Measurements from ENCODE around the gene CCM2.
"Not testable (repeated sequence)": the region's sequence is repeated elsewhere in the genome, so short reads cannot be mapped to it uniquely, and the experiment has no call there.

CCM2 gene

GRCh38 chr7:45112648-45113047 is 112.6 kb downstream of the CCM2 start:
- Histone ChIP-seq H3K79me2 (ENCODE audit: insufficient read depth, low read length) (peaks cover 46% of the 10 kb centered on the region), H3K27me3 (ENCODE audit: insufficient read depth, low read length, poor library complexity) (no peaks in the 10 kb centered on the region), H3K4me1 (ENCODE audit: insufficient read depth, low read length) (peaks cover 39% of the 10 kb centered on the region), H3K27ac (ENCODE audit: low read length) (no peak overlapping the region; the same call in 1 of the 2 replicates), H3K4me2 (ENCODE audit: insufficient read depth, low read length) (peak overlapping the region; percentile 65), H4K20me1 (ENCODE audit: insufficient read depth, low read length) (peaks cover 22% of the 10 kb centered on the region), H3K9ac (ENCODE audit: low read depth, low read length) (peak overlapping the region; percentile 74), H3K36me3 (ENCODE audit: insufficient read depth, low read length) (peaks cover 24% of the 10 kb centered on the region), H2AFZ (ENCODE audit: low read depth, low read length) (no peak overlapping the region), H3K9me3 (ENCODE audit: insufficient read depth, low read length, severe bottlenecking) (no peaks in the 10 kb centered on the region), H3K4me3 (ENCODE audit: low read depth in 1 of 2, low read length in 2 of 2) (peak overlapping the region in 1 of 2 experiments; percentile 95; a peak in 2 of 4 replicates)
- TF ChIP-seq EZH2 (IDR thresholded peaks at IDR 0.05; ENCODE audit: borderline replicate concordance, low read depth, low read length, severe bottlenecking) (no peak), CTCF (IDR thresholded peaks at IDR 0.05; ENCODE audit: borderline replicate concordance, extremely low read depth, low read length, poor library complexity, severe bottlenecking) (no peak)
- ATAC-seq (ENCODE audit: insufficient read depth, low read depth) (no peak), DNase-seq (no peak)

GRCh38 chr7:45114257-45114656 is 114.3 kb downstream of the CCM2 start:
- not testable (repeated sequence) for DNase-seq; H3K9ac ChIP-seq (ENCODE audit: low read depth, low read length); H4K20me1 ChIP-seq (ENCODE audit: insufficient read depth, low read length); ATAC-seq (ENCODE audit: insufficient read depth, low read depth); H3K27ac ChIP-seq (ENCODE audit: low read length); H3K36me3 ChIP-seq (ENCODE audit: insufficient read depth, low read length); H3K27me3 ChIP-seq (ENCODE audit: insufficient read depth, low read length, poor library complexity); H3K4me3 ChIP-seq (ENCODE audit: low read depth in 1 of 2, low read length in 2 of 2); H3K9me3 ChIP-seq (ENCODE audit: insufficient read depth, low read length, severe bottlenecking); H3K4me2 ChIP-seq (ENCODE audit: insufficient read depth, low read length); H2AFZ ChIP-seq (ENCODE audit: low read depth, low read length)
- peaks cover 24% of the 10 kb centered on the region for H3K4me1 ChIP-seq (ENCODE audit: insufficient read depth, low read length)
- peaks cover 30% of the 10 kb centered on the region for H3K79me2 ChIP-seq (ENCODE audit: insufficient read depth, low read length)

GRCh38 chr7:45114926-45115325 is 114.9 kb downstream of the CCM2 start:
- Histone ChIP-seq H3K9ac (ENCODE audit: low read depth, low read length) (no peak overlapping the region), H3K27me3 (ENCODE audit: insufficient read depth, low read length, poor library complexity) (no peaks in the 10 kb centered on the region), H3K4me1 (ENCODE audit: insufficient read depth, low read length) (peaks cover 17% of the 10 kb centered on the region), H2AFZ (ENCODE audit: low read depth, low read length) (no peak overlapping the region), H3K27ac (ENCODE audit: low read length) (no peak overlapping the region), H3K9me3 (ENCODE audit: insufficient read depth, low read length, severe bottlenecking) (no peaks in the 10 kb centered on the region), H3K79me2 (ENCODE audit: insufficient read depth, low read length) (peaks cover 24% of the 10 kb centered on the region), H3K4me2 (ENCODE audit: insufficient read depth, low read length) (no peak overlapping the region), H3K4me3 (ENCODE audit: low read depth in 1 of 2, low read length in 2 of 2) (no peak overlapping the region), H4K20me1 (ENCODE audit: insufficient read depth, low read length) (peaks cover 4% of the 10 kb centered on the region; the same call in 1 of the 2 replicates), H3K36me3 (ENCODE audit: insufficient read depth, low read length) (peaks cover 6% of the 10 kb centered on the region; the same call in 1 of the 2 replicates)
- TF ChIP-seq CTCF (IDR thresholded peaks at IDR 0.05; ENCODE audit: borderline replicate concordance, extremely low read depth, low read length, poor library complexity, severe bottlenecking) = no peak
- TF ChIP-seq EZH2 (IDR thresholded peaks at IDR 0.05; ENCODE audit: borderline replicate concordance, low read depth, low read length, severe bottlenecking) = no peak
- ATAC-seq (ENCODE audit: insufficient read depth, low read depth) = no peak
- no peak for DNase-seq

- Histone ChIP-seq H2AFZ (ENCODE audit: low read depth, low read length) (no peak overlapping the region), H3K4me1 (ENCODE audit: insufficient read depth, low read length) (peaks cover 9% of the 10 kb centered on the region), H3K9me3 (ENCODE audit: insufficient read depth, low read length, severe bottlenecking) (no peaks in the 10 kb centered on the region), H4K20me1 (ENCODE audit: insufficient read depth, low read length) (no peaks in the 10 kb centered on the region), H3K9ac (ENCODE audit: low read depth, low read length) (no peak overlapping the region), H3K27ac (ENCODE audit: low read length) (no peak overlapping the region), H3K4me3 (ENCODE audit: low read depth in 1 of 2, low read length in 2 of 2) (no peak overlapping the region), H3K4me2 (ENCODE audit: insufficient read depth, low read length) (no peak overlapping the region), H3K36me3 (ENCODE audit: insufficient read depth, low read length) (peaks cover 3% of the 10 kb centered on the region; the same call in 1 of the 2 replicates), H3K27me3 (ENCODE audit: insufficient read depth, low read length, poor library complexity) (no peaks in the 10 kb centered on the region), H3K79me2 (ENCODE audit: insufficient read depth, low read length) (peaks cover 13% of the 10 kb centered on the region)
- no peak for TF ChIP-seq CTCF (IDR thresholded peaks at IDR 0.05; ENCODE audit: borderline replicate concordance, extremely low read depth, low read length, poor library complexity, severe bottlenecking)
- no peak for TF ChIP-seq EZH2 (IDR thresholded peaks at IDR 0.05; ENCODE audit: borderline replicate concordance, low read depth, low read length, severe bottlenecking)
- ATAC-seq (ENCODE audit: insufficient read depth, low read depth) = no peak
- DNase-seq = no peak
Measured at GRCh38 chr7:45116048-45116447, 116.0 kb downstream of the CCM2 start.

Measured in DND-41 (cell line).